K562 (cell line): ENCODE results near the gene OR7G1. TPM values are rescaled to one million over a fixed set of nuclear protein-coding genes. Genes with fewer than 3 reads are reported as not detected.

Experiments
- CBX1 ChIP-seq: sonication (generic); IDR thresholded peaks from 2 replicates; pipeline ENCODE4 v1.6.1; 2016; ENCODE audit warnings: antibody characterized with exemption, low read depth, mild to moderate bottlenecking
- COPS2 ChIP-seq: fragments of 450-650 bp; conservative IDR thresholded peaks from 2 replicates; pipeline ENCODE4 v1.6.1; 2016; ENCODE audit warnings: mild to moderate bottlenecking, moderate library complexity
- HDAC1 ChIP-seq, 2 experiments: fragments of 450-650 bp; IDR thresholded peaks; 2 replicates each; pipeline ENCODE4 v1.6.1; 2016 to 2017; ENCODE audit warnings: inconsistent platforms in 1 of 2, mild to moderate bottlenecking in 1 of 2, moderate library complexity in 1 of 2
- IRF2 ChIP-seq: sonication (generic); formaldehyde crosslinking; IDR thresholded peaks from 2 replicates; pipeline ENCODE4 v1.8.1; 2022; ENCODE audit warnings: mild to moderate bottlenecking, missing genetic modification reagents
- JUN ChIP-seq, 2 experiments: sonication (generic) in 1 of 2; formaldehyde crosslinking in 1 of 2; IDR thresholded peaks; 2 replicates each; pipeline versions ENCODE4 v1.6.1 to v1.8.0; 2012 to 2022; ENCODE audit warnings: borderline replicate concordance in 2 of 2, mild to moderate bottlenecking in 2 of 2, improper control_type of control experiment in 1 of 2, low read depth in 1 of 2, low read length in 1 of 2, missing genetic modification reagents in 1 of 2
- RB1 ChIP-seq: fragments of 450-650 bp; IDR thresholded peaks from 2 replicates; pipeline ENCODE4 v1.6.1; 2017; ENCODE audit warnings: low read depth, mild to moderate bottlenecking
- SIRT6 ChIP-seq: IDR thresholded peaks from one replicate; pipeline ENCODE4 v1.6.1; 2012; ENCODE audit warnings: low read depth, mild to moderate bottlenecking, control low read depth, inconsistent platforms, low read length, moderate library complexity
- TCF7 ChIP-seq: sonication (generic); IDR thresholded peaks from 2 replicates; pipeline ENCODE4 v1.6.1; 2016; ENCODE audit warnings: antibody characterized with exemption, borderline replicate concordance
- TEAD2 ChIP-seq: fragments of 450-650 bp; IDR thresholded peaks from 2 replicates; pipeline ENCODE4 v1.6.1; 2016; ENCODE audit warnings: missing genetic modification characterization, control low read depth, missing compliant biosample characterization
- TRIM24 ChIP-seq, 2 experiments: fragments of 450-650 bp; IDR thresholded peaks; 2 replicates each; pipeline ENCODE4 v1.6.1; 2016
- TRIM28 ChIP-seq: fragments of 450-650 bp; IDR thresholded peaks from 2 replicates; pipeline ENCODE4 v1.6.1; 2017
- XRCC4 ChIP-seq: IDR thresholded peaks from one replicate; pipeline ENCODE4 v1.6.1; 2011; ENCODE audit not compliant: insufficient read depth, insufficient read length; ENCODE audit errors: extremely low read depth
- ZBTB17 ChIP-seq: fragments of 450-650 bp; formaldehyde crosslinking; IDR thresholded peaks from 2 replicates; pipeline ENCODE4 v1.4.0; 2020; ENCODE audit warnings: mild to moderate bottlenecking
- ZBTB43 ChIP-seq: sonication (generic); formaldehyde crosslinking; IDR thresholded peaks from 2 replicates; pipeline ENCODE4 v1.8.0; 2023; ENCODE audit warnings: mild to moderate bottlenecking, missing genetic modification reagents
- ZBTB8A ChIP-seq: fragments of 450-650 bp; IDR thresholded peaks from 2 replicates; pipeline ENCODE4 v1.6.1; 2018; ENCODE audit warnings: mild to moderate bottlenecking, moderate library complexity; ENCODE audit not compliant: partially characterized antibody
- ZC3H11A ChIP-seq: IDR thresholded peaks from 2 replicates; pipeline ENCODE4 v1.6.1; 2012; ENCODE audit warnings: low read depth, low read length, improper control_type of control experiment
- ZNF589 ChIP-seq: fragments of 200-800 bp; sonication (Bioruptor generic); IDR thresholded peaks from 2 replicates; pipeline ENCODE4 v1.6.1; 2016; ENCODE audit warnings: low read depth, missing genetic modification characterization, missing compliant biosample characterization
- polyA plus RNA-seq, 8 experiments: library from polyadenylated mRNA; depleted of rRNA in 4 of 8; stranded (reverse) in 5 of 8; unstranded in 3 of 8; fragments of >200 nt; fragmentation: Nextera tagmentation in 2 of 8; fragmentation: Illumina TruSeq in 1 of 8; extraction: Ambion mirVana in 2 of 8; extraction: Trizol in 1 of 8; gene quantifications; 2 replicates each; pipeline versions ENCODE4 v1.2.1 to v1.2.3, GENCODE V29; 2011 to 2014; ENCODE audit warnings: inconsistent platforms in 1 of 8, missing spikeins in 1 of 8
- total RNA-seq, 7 experiments: library from RNA; depleted of rRNA in 6 of 7; stranded (reverse); fragments of >200 nt in 6 of 7; fragmentation: Illumina TruSeq in 2 of 7; extraction: Trizol in 2 of 7; gene quantifications; 2 replicates each; pipeline versions ENCODE4 v1.2.1 to v1.2.3, GENCODE V29; 2011 to 2021; ENCODE audit warnings: low replicate concordance in 1 of 7
- TF ChIP-seq, protein P1 (sequence below): fragments of 450-650 bp; IDR thresholded peaks from 2 replicates; pipeline ENCODE4 v1.6.1; 2016; ENCODE audit warnings: mild to moderate bottlenecking
- TF ChIP-seq, protein P2 (sequence below): sonication (generic); formaldehyde crosslinking; IDR thresholded peaks from 2 replicates; pipeline ENCODE4 v1.8.0; 2022; ENCODE audit warnings: missing genetic modification reagents, mild to moderate bottlenecking, borderline replicate concordance
- TF ChIP-seq, protein P3 (sequence below): IDR thresholded peaks from 2 replicates; pipeline ENCODE4 v1.6.1; 2011; ENCODE audit warnings: borderline replicate concordance, low read depth, mild to moderate bottlenecking, moderate library complexity, low read length; ENCODE audit not compliant: insufficient read depth, poor library complexity, severe bottlenecking

The OR7G1 gene
- total and polyA plus RNA-seq, 9 of the 15 experiments (the other 6 are each of a cell fraction or from before 2014, with no cell fraction given) = not detected

- TF ChIP-seq, protein P1, sequence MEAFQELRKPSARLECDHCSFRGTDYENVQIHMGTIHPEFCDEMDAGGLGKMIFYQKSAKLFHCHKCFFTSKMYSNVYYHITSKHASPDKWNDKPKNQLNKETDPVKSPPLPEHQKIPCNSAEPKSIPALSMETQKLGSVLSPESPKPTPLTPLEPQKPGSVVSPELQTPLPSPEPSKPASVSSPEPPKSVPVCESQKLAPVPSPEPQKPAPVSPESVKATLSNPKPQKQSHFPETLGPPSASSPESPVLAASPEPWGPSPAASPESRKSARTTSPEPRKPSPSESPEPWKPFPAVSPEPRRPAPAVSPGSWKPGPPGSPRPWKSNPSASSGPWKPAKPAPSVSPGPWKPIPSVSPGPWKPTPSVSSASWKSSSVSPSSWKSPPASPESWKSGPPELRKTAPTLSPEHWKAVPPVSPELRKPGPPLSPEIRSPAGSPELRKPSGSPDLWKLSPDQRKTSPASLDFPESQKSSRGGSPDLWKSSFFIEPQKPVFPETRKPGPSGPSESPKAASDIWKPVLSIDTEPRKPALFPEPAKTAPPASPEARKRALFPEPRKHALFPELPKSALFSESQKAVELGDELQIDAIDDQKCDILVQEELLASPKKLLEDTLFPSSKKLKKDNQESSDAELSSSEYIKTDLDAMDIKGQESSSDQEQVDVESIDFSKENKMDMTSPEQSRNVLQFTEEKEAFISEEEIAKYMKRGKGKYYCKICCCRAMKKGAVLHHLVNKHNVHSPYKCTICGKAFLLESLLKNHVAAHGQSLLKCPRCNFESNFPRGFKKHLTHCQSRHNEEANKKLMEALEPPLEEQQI = 0 out of 2 replicates have a peak, but pooled peaks have one; percentile 28
- TF ChIP-seq TCF7 (no peak), CBX1 (peak; percentile 90), XRCC4 (no peak), ZC3H11A (no peak), HDAC1 (IDR thresholded peaks at IDR 0.05) (peak in 1 of 2 experiments; percentile 12; a peak in 1 of 4 replicates), TRIM24 (IDR thresholded peaks at IDR 0.05) (peak; percentile 39 to 78; a peak in 2 of 4 replicates), SIRT6 (no peak), ZBTB17 (CRISPR knock-in tag) (no peak), RB1 (no peak), ZNF589 (no peak), JUN (IDR thresholded peaks at IDR 0.05; ENCODE audit: borderline replicate concordance, low read depth, low read length) (no peak), JUN (CRISPR knock-in tag; IDR thresholded peaks at IDR 0.05; ENCODE audit: borderline replicate concordance) (no peak), TEAD2 (tag) (no peak), ZBTB8A (no peak), ZBTB43 (CRISPR knock-in tag) (no peak), IRF2 (no peak), TRIM28 (peak; percentile 97), COPS2 (no peak)
- TF ChIP-seq, protein P2, sequence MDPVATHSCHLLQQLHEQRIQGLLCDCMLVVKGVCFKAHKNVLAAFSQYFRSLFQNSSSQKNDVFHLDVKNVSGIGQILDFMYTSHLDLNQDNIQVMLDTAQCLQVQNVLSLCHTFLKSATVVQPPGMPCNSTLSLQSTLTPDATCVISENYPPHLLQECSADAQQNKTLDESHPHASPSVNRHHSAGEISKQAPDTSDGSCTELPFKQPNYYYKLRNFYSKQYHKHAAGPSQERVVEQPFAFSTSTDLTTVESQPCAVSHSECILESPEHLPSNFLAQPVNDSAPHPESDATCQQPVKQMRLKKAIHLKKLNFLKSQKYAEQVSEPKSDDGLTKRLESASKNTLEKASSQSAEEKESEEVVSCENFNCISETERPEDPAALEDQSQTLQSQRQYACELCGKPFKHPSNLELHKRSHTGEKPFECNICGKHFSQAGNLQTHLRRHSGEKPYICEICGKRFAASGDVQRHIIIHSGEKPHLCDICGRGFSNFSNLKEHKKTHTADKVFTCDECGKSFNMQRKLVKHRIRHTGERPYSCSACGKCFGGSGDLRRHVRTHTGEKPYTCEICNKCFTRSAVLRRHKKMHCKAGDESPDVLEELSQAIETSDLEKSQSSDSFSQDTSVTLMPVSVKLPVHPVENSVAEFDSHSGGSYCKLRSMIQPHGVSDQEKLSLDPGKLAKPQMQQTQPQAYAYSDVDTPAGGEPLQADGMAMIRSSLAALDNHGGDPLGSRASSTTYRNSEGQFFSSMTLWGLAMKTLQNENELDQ = no peak
- TF ChIP-seq, protein P3, sequence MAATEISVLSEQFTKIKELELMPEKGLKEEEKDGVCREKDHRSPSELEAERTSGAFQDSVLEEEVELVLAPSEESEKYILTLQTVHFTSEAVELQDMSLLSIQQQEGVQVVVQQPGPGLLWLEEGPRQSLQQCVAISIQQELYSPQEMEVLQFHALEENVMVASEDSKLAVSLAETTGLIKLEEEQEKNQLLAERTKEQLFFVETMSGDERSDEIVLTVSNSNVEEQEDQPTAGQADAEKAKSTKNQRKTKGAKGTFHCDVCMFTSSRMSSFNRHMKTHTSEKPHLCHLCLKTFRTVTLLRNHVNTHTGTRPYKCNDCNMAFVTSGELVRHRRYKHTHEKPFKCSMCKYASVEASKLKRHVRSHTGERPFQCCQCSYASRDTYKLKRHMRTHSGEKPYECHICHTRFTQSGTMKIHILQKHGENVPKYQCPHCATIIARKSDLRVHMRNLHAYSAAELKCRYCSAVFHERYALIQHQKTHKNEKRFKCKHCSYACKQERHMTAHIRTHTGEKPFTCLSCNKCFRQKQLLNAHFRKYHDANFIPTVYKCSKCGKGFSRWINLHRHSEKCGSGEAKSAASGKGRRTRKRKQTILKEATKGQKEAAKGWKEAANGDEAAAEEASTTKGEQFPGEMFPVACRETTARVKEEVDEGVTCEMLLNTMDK = no peak
Observed at GRCh38 chr19:9144920-9145319, 29.4 kb upstream of the OR7G1 start (continued).
